GM21825 (cell line): Measurements from ENCODE around the gene MYCBP.
"Not testable (repeated sequence)": the region's sequence is repeated elsewhere in the genome, so short reads cannot be mapped to it uniquely, and the experiment has no call there.

ENCODE experiments used
- ATAC-seq: cut with Tn5 transposase; IDR thresholded peaks from one replicate; pipeline ENCODE4 v1.9.1; 2021; ENCODE audit warnings: mild to moderate bottlenecking, moderate library complexity; ENCODE audit not compliant: unreplicated experiment

The MYCBP gene

DNA sequence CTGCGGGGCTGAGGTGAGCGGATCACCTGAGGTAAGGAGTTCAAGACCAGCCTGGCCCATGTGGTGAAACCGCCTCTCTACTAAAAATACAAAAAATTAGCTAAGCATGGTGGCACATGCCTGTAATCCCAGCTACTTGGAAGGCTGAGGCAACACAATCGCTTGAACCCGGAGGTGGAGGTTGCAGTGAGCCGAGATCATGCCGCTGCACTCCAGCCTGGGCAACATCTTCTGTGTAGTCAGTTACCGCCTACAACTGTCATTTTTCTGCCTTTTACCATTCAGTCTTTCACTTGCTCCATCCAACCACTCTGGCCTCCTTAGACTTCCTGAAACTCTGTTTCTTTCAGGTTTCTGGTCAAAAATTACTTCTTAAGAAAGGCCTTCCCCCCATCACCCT lies 2.2 kb downstream of the MYCBP start:
- no peak for ATAC-seq

DNA sequence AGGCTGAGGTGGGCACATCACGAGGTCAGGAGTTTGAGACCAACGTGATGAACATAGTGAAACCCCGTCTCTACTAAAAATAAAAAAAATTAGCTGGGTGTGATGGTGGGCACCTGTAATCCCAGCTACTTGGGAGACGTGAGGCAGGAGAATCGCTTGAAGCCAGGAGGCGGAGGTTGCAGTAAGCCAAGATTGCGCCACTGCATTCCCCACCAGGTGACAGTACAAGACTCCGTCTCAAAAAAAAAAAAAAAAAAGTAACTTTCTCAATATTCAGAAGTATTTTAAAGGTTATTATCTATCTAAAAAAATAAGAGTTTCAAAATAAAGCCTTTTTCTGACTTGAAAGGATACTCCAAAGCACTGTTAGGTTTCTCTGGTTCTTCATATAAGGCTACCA lies 5.9 kb downstream of the MYCBP start:
- no peak for ATAC-seq

DNA sequence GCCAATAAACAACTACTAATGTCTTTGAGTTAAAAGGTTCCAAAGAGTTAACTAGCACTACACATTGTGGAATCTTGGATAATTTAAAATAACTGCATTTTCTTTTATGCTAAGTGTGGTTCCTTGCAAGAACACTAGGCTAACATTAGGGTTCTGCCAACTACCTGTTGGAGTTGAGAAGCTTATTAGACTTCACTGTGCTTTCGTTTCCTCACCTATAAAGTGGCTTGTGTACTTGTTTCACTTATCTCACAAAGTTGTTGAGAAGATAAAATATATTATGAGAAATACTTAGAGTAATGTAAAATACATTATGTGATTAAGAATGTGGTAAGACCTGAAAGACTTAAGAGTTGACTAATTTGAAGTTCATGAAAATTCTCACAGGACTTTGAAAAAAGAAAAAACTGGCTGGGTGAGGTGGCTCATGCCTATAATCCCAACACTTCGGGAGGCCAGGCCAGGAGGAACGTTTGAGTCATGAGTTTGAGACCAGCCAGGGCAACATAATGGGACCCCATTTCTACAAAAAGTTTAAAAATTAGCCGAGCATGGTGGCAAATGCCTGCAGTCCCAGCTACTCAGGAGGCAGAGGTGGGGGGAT lies 7.9 kb downstream of the MYCBP start:
- no peak for ATAC-seq

- no peak for ATAC-seq
Measured at GRCh38 chr1:38860454-38860795, 12.7 kb downstream of the MYCBP start.

GRCh38 chr1:38859561-38860453 lies 13.3 kb downstream of the MYCBP start, which contains the start of gene RRAGC:
TSS of gene RRAGC (minus strand) at chr1:38859772. CDS start at chr1:38859646, 126 bp downstream.
- peak; percentile 85 for ATAC-seq

DNA sequence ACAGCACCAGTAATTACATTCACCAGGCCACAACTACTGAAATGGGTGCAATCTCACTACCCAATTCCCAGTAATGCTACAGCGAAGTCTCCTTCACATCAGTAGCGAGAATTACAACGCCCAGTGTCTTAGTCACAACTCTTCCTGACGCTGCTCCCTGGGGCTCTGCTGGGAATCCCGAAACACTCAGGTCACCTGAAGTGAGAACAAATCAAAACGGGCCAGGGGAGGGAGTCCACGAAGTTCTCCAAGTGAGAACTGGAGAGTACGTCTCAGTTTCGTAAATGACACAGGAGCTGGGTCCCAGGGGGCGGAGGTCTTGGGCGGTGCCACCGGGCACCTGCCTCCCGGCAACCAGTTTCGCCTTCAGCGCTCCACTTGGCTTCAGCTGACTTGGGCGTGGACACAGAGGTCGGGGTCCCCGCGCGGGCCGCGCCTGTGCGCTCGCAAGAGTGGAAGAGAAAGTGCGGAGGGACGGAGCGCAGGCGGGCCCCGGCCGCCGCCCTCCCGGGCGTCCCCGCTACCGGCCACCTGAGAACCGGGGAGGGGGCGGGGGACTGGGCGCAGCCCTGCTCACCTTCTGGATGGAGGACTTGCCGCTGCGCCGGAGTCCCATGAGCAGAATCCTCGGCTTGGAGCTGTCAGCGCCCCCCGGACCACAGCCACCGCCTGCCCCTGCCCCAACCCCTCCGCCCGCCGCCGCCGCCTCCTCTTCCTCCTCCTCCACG lies 14.2 kb downstream of the MYCBP start:
- ATAC-seq, result peak; percentile 33

DNA sequence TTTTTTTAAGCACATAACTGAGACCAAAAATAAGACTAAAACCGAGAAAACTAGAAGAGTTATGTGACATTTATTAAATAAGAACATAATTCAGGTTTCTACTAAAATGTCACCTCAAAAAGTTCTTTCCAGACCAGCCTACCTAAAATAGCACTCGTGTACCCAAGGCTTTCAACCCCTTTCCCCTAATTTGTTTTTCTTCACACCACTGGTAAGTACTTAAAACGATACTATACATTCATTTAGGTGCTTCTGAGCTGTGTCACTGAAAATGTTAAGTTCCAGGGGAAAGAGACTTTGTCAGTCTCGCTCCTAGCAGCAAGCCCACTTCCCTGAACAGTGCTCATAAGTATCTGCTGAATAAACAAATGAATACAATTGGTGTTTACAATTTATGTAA lies 20.4 kb downstream of the MYCBP start:
- no peak for ATAC-seq

GRCh38 chr1:38848071-38848470 lies 25.1 kb downstream of the MYCBP start:
- ATAC-seq, result no peak

DNA sequence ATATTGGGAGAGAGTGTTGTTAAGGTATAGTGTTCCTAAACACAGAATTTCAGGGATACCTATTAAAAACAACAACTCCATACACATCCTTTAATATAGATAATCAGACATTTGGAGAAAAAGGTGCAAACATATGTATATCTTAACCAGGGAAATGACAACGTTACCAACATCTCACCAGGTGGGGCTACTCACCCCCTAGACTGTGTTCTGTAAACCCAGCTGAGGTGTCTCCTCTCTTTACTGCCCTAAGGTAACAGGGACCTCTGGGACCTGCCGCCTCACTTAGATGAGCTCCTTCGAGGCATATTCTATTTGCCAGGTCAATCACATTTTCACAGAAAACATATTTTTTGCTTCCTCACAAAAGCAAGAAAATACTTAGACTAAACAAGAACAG lies 26.9 kb downstream of the MYCBP start:
- no peak for ATAC-seq

- not testable (repeated sequence) for ATAC-seq
Measured at GRCh38 chr1:38845088-38845487, 28.1 kb downstream of the MYCBP start.

GRCh38 chr1:38840281-38840680 lies 32.9 kb downstream of the MYCBP start:
- ATAC-seq, result no peak

GRCh38 chr1:38839363-38839762 lies 33.8 kb downstream of the MYCBP start:
- no peak for ATAC-seq

- ATAC-seq, result not testable (repeated sequence)
Measured at GRCh38 chr1:38836316-38836715, 36.8 kb downstream of the MYCBP start.

- ATAC-seq, result peak; percentile 67
Measured at GRCh38 chr1:38834937-38835827, 38.0 kb downstream of the MYCBP start.

DNA sequence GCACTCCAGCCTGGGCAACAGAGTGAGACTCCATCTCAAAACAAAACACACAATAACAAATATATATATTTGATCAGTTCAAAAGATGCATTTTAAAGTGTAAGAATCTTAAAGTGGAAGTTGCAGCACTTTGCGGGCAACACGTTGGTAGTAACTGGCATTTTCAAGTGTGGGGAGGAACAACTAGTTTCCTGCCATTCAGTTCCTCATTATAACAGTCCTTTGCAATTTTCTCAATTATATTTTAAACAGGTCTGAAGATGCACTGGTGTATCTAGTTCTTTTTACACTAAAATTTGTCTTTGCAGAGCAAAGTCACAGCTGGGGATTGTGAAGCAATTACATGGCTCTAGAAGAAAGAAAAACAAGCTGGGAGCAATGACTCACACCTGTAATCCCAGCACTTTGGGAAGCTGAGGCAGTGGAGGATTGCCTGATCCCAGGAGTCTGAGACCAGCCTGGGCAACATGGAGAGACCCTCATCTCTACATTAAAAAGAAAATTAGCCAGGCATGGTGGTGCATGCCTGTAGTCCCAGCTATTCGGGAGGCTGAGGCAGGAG lies 38.8 kb downstream of the MYCBP start:
- ATAC-seq, result no peak

DNA sequence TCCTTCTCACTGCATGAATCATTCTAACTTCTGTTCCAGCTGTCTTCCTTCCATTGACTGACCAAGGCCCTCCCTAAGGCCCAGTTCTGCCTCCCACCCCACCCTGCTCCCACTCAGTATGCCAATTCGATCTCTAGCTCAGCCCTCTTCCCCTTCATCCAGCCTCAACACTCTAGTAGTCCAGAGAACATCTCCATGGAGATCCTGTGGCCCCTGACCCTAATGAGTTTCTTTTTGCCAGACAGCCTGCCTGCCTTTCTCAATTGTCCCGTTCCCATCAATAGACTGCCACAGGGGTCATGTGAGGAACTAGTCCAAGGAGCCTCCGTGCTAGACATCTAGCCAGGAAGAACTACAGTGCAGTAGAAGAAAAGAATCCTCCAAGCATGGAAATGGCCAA lies 40.0 kb downstream of the MYCBP start:
- no peak for ATAC-seq

DNA sequence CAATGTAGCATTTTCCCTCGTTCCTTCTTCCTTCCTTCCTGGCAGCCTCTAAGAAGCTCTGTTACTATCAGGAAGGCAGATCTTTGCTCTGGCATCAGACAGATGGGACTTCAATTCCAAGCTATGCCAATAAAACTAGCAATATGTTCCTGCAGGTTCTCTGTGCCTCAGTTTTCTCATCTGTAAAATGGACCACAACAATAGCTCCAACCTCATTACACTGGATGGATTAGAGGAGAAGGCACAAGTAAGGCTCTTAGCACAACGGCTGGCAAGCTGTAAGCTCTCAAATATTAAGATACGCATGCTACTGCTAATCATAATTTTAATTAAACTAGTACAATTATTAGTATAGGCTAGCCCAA lies 40.8 kb downstream of the MYCBP start:
- no peak for ATAC-seq

DNA sequence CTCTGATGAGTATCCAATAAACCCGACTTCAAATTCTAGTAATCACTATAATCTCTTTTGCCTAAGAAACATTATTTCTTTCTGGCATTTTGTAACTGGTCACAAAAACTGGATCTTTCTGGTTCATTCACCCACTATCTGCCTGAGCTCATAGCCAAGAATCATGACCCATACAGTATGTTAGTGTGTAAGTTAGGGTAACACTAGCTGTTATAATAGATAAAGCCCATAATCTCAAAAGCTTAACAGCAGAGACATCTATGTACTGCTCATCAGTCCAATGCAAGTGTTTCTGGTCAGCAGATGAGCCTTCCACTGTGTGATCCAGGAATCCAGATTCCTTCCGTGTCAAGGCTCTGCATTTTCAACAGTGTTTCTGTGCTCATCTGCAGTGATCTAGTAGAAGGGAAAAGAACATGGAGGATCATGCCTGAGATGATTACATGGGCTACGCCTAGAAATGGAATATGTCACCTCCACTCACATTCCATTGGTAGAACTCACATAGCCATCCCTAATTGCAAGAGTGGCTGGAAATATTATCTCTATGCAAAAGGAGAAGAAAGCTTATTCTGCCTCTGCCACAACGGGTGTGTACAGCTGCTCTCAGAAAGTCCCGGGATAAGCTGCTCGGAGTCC lies 41.3 kb downstream of the MYCBP start:
- no peak for ATAC-seq

GRCh38 chr1:38829368-38829767 lies 43.8 kb downstream of the MYCBP start:
- no peak for ATAC-seq

GRCh38 chr1:38827318-38827717 lies 45.8 kb downstream of the MYCBP start:
- no peak for ATAC-seq
